ENCODE data around the gene CDKAL1.

DNA sequence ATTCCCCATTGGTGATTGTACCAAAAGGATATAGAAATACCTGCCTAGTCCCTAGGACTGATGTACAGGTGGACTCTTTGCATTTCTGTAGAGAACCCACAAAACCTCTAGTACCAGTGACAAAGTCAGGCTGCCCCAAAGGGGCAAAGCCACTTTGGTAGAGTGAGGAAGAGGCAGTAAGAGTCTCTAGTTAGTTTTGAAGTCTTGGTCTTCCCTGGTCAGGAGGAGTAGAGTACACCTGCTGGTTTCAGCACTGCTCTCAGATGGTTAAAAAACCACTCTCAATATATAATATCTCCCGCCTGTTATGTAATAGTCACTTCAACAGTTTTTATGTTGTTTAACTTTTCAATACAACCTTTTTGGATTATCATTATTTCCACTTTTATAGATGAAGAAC lies 344.9 kb downstream of the CDKAL1 start:
- TF ChIP-seq CTCF (IDR thresholded peaks at IDR 0.05): no peak
- no peak for TF ChIP-seq EP300 (IDR thresholded peaks at IDR 0.05)
- TF ChIP-seq POLR2A (IDR thresholded peaks at IDR 0.05): no peak

Measured in tibial nerve (tissue), 4 donors.